ENCODE results near the gene IMMP2L.

Gene IMMP2L

DNA sequence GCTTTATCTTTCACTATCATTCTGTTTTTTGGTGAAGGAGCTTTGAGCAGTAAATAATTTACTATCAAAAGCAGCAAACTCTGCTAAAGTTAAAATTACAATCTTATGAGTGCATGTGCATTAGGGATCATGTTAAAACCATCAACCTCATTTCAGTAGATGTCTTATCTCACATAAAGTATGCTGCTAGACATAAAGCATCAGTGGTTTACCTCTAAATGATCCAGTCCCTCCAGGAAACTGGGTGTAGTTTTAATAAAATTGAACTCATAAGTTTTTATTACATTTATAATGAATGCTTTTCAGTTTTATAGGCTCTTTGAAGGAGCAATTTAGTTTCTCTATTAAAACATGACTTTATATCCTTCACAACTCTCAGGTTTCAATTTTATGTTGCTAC lies 362.6 kb downstream of the IMMP2L start:
- no peak for DNase-seq

DNA sequence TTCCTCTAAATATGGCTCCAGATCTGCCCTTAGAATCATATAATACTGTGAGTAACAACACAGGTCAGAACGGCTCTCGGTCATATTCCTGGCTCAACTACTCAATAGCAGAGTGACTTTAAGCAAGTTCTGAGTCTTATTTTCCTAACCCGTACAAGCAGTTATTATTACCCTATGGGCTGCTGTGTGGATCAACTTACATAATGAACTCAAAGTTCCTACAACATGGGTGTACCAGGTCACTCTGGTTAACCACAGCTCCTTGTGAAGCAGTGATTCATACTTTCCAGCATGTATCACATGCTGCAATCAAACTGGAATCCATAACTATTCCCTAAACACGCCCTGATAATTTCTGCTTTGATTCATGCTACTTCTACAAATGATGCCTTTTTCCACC lies 364.0 kb downstream of the IMMP2L start:
- DNase-seq, result peak; percentile 14

DNA sequence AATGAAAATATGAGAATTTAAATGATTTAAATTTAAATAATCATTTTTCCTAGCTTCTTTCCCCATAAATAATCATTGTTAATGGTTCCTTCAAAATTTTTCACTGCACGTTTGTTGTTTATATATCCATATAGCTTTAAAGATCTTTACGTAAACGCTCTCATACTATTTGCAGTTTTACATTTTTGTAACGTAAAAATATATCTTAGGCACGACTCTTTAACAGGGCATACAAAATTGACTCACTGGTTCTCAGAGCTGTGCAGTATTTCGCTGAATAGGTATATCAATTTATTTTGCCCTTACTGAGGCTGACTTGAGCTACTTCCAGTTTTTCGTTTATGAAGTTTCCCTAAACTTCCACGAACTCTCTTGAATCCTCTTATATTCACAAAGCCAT lies 365.6 kb downstream of the IMMP2L start:
- DNase-seq, result no peak

DNA sequence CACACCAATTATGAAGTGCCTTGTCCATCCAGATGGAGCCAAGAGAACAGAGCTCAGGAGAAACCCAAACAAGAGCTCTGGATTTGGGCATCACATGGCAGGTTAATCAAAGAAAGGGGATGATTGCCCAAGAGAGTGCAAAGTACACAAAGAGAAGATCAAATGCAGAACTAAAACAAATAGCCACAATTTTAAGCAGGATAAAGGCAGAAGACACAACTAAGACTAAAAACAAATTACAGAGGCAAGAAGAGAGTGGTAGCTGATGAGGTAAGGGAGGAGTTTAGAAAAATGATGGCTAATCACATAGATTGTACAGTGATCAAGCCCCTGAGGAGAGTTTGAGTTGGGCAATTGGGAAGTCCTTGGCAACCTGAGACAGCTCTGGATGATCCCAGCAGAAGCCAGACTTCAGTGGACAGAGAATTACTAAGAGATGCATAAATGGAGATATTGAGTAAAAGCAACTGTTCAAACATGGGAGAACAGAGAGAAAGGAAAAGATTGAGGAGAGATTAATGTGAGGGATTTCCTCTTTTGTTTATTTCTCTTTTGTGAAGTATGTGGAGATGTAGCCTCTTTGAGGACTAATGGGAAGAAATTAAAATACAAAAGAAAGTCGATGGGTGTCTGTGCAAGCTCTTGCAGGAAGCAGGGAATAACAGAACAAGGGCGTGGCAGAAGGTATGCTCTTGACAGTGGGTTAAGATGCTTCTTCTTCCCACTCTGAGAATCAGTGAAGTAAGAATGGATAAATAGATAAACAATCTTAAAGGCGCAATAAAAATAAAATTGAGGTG lies 369.5 kb downstream of the IMMP2L start:
- DNase-seq, result no peak

DNA sequence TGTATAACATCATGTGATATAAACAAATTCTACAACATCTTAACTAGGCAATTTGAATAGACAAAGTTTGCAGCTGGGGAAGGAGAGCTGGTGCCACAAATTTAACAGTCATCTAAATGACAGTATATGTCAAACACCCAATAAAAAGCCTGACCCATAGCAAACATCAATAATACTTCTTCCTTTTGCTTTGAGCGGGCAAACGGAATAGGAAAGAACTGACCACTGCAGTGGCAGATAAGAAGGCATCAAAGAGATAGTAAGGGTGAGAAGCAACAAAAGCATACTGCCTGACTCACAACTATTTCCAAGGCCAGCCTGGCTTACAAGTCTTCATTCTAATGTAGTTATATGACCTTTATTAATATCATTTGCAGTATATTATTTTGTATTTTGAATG lies 371.5 kb downstream of the IMMP2L start:
- DNase-seq, result no peak

DNA sequence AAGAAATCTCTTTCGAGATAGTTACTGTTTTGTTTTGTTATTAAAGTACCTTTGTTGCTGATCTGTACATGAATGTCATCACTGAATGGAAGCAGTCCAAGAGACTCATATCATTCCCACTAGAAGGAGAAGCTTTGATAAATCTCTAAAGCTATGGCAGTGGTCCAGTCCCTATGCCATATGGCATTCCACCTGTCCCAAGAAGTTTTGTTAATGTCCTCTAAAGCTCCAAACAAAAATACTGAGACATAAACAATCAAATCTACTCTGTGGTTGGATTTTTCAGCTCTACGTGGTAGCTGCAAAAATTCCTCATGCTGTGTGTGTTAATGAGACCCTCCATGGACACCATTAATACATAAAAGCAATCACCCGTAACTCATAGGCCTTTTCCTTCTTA lies 377.3 kb downstream of the IMMP2L start:
- DNase-seq, result peak; percentile 4

DNA sequence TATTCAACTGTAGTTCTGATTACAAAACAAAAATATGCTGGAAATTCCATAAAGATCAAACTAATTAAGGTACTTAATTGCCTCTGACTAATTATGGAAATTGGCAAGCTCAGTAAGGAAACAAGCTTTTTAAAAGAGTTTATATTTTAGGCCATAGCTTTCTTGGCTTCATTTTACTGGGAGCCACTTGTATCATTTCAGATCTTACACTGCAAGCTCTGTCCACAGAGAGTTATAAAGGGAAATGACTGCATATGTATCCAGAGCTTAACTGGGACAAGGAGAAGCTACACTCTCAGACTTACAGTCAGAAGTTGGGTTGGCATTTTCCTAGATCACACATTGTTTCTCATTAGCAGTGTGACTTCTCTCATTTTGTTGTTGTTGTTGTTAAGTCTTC lies 379.0 kb downstream of the IMMP2L start:
- no peak for DNase-seq

DNA sequence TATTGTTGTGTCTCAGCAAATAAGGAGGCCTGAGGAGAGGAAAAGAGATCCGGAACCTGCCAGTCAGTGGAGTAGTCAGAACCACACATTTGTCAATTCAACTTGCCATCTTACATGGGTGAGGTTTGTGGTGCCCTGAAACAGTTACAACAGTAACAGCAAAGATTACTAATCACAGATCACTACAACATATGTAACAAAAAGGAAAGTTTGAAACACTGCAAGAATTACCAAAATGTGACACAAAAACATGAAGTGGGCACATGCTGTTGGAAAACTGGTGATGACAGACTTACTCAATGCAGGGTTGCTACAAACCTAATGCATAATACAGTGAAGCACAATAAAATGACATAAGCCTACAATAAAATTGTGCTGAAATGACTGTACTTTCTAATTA lies 382.0 kb downstream of the IMMP2L start:
- no peak for DNase-seq

DNA sequence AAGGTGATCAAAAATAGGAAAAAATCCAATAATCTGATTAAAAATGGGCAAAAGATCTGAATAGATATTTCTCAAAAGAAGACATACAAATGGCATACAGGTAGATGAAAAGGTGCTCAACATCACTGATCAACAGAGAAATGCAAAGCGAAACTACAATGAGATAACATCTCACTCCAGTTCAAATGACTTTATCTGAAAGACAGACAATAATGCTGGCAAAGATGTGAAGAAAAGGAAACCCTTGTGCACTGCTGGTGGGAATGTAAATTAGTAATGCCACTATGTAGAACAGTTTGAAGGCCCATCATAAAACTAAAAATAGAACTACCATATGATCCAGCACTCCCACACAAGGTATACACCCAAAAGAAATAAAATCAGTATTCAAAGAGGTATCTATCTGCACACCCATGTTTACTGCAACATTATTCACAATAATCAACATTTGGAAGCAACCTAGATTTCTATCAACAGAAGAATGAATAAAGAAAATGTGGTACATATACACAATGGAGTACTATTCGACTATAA lies 386.3 kb downstream of the IMMP2L start:
- DNase-seq, result no peak

DNA sequence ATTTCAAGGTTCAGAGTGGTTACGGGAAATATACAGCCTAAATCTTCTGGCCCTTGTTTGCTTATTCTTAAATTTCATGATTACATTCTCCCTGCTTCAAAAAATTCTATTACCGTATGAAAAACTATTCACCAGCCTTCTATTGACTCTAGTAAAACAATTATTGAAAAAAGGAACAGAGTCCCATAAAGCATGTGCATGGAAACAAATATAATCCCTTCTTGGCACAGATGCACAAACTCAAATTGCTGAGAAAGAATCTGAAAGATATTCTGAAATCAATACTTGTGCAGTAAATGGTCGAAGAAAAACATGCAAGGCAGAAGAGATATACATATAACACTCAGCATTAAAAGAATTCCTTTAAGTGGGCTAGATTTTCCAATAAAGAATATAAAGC lies 387.8 kb downstream of the IMMP2L start:
- peak; percentile 15 for DNase-seq

DNA sequence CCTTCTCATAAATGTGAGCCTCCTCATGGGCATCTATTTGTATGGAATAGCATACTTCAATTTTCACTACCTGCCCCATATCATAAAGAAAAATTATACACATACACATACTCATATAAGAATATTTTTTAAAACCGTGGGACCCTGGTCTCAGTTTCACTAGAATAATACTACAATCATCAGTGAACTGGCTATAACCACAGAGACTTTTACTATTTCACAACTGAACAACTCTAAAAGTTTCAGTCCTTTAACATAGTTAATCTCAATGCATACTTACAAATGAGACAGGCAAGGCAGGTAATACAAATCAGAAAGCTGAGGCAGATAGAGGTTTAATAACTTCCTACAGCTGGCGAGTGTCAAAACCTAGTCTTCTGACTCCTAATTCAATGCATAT lies 388.3 kb downstream of the IMMP2L start:
- DNase-seq, result no peak

DNA sequence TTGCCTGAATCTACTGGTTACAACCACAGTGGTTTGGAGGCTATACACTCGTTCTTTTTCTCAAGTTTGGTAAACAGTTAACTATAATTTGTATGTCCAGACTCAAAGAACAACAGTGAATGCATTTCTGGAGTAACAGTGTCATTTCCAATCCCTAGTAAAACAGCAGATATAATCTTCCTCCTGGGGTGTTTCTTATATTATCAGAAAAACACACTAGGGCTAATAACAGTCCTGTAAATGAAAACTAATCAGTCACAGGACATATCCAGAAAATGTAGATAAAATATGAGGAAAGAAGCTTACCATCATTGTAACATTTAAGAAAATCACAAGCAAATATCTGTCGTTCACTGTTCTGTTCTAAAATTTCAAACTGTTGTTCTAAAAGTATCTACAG lies 388.8 kb downstream of the IMMP2L start:
- DNase-seq, result no peak

DNA sequence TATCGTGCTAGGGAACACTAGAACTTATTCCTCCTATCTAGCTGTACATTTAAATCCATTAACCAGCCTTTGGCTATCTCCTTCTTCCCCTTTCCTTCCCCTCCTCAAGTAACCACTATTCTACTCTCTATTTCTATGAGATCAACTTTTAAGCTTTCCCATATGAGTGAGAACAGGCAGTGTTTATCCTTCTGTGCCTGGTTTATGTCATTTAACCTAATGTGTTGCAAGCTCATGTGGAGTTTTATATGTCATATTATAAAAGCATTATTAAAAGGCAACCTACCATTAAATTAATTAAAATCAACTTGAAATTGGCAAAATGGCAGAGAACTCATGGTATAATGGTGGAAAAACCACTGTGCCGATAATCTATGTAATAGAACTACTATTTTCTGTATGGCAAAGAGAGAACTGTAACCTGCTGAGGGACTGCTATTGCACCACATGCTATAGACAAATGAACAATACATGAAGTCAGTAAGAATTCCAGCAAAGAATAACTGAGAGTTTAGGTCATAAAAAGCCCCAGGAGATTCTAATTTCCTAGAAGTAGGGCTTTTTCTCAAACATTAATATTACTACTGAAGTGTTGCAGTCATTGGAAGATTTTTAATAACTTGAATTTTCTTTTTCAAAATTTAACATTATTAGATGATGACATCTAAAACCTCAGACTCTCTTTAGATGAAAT lies 389.6 kb downstream of the IMMP2L start:
- DNase-seq, result no peak

DNA sequence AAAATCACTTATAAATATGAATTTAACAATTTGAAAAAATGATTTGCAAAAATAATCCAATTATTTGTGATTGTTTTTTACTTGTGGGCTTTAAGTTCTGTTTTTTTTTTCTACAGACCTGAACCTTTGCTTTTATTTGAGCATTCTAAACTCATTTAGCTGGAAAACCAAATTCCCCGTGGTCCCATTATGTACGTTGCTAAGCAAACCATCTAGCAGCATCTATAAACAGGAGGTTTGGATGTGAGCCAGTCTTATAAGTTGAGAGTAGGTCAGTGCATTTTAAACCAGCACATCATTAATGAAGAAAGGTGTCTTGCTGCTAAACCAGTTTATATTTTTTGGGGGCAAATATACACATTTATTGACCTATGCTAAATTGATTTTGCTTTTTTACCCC lies 394.1 kb downstream of the IMMP2L start:
- DNase-seq, result peak; percentile 61

DNA sequence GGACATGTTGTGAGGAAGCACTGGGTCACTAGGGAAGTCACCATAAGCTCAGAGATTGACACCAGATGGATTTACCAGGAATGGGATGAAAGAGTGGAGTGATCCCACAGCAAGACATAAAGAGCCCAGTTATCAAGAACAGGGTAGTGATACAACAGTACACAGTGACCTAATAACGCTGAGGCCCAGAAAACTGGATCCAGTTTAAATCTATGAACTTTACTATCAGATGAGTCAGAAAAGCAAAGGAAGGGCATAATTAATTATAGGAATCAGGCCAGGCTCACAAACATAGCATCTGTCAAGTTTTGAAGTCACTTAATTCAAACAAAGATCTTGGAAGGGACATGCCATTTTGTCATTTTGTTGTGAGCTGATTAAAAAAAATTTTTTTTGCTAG lies 397.9 kb downstream of the IMMP2L start:
- DNase-seq, result no peak

DNA sequence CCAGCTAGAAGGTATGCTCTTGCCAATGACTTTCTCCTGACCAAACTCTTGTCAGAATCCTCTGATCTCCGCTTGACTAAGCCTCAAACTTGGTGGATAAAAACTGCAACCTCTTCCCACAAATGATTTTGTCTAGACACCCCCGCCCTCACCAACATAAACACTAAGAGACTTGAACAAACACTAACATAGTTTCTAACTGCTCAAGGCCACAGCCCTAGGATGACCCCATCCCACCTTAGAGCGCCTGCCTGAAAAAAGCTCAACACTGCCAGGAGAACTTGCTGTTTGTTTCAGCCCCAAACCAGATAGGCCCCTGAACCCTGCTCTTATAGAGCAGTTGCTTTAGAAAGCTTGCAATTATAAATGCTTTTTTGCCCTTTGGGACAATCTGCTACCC lies 399.6 kb downstream of the IMMP2L start:
- DNase-seq, result no peak

DNA sequence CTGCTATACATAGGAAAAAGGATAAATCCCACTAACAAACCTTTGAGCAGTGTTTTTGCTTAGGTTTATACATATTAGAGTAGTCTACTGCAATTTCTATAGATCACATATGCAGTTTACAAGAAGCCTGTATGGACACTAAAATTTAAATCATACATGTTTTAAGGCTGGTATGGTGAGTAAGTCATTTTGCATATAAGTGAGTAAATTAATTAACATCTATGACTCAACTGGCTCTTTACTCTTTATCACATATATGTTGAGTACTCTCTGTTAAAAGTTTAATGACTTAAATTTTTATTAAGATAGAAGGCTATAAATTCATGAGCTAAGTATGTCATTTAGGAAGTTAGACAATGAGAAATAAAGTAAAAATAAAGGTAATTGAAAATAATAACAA lies 402.0 kb downstream of the IMMP2L start:
- no peak for DNase-seq

DNA sequence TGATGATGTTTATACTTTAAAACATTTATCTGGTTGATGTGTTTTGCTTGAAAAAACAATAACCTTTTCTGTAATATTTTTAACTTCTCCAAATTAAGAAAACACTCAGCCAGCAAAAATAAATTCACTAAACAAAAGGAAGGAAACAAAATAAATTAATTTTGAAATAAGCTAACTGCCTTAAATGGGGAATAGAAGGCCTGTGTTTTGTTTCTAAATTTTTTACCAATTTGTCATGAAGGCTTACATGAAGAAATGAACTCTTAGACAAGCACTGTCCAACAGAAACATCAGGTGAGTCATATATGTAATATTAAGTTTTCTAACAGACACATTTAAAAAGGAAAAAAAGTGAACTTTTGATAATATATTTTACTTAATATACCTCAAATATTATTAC lies 402.9 kb downstream of the IMMP2L start:
- DNase-seq, result no peak

DNA sequence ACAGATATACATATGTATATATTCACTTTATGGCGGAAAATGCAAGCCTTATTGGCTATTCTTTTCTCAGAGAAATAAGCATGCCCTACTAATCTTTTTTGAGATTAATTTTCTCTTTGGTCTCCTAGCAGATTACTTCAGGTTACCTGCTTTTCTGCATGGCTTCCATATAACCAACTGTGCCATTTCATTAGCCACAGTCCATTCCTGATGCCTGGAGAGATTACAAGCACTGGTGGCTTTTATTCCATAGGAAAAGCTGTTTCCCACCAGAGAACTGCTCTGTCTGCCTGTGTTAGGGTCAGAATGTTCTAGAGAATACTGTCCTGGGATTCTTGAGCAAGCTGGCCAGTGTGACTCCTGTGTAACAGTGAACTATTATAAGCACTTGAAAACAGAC lies 411.6 kb downstream of the IMMP2L start:
- no peak for DNase-seq

DNA sequence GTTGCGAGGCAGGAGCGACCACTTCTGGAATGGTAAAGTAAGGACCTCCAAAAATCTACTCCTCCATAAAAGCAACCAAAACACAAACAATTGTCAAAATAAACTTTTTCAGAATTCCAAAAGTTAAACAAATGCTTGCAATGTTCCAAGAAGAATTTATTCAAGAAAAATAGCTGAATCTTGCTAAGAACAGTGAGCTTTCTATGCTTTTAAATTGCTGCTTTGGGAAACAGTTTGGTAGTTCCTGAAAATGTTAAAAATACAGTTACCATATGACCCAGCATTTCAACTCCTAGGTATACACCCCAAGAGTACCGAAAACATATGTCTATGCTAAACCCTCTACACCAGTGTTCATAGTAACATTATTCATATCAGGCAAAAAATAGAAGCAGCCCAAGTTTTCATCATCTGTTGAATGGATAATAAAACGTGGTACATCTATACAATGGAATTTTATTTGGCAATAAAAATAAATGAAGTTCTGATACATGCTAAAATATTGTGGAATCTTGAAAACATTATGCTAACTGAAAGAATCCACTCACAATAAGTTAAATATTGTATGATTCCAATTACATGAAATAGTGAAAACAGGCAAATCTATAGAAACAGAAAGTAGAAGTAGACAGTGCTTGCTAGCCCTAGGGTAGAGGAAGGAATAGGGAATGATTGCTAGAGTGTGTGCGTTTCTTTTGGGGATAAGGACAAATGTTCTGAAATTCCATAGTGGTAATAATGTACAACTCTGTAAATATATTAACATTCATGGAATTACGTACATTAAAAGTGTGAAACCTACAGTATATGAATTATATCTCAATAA lies 414.4 kb downstream of the IMMP2L start:
- DNase-seq, result no peak

DNA sequence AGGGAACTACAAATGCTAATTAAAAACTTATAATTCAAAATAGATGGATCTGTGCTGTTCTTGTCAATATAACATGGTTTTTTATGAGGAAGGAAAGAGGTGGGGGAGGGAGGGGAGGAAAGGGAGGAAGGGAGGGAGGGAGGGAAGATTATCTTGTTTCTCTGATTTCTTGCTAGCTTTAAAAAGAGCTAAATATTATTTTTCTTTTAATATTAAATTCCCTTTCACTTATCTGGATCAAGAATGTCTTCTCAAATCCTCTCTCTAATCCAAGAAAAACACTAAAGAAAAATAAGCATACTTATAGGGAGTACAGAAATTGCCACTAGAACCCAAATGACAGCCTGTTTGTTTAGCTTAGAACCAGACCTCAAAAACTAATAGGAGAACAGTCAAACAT lies 416.2 kb downstream of the IMMP2L start:
- DNase-seq, result no peak

DNA sequence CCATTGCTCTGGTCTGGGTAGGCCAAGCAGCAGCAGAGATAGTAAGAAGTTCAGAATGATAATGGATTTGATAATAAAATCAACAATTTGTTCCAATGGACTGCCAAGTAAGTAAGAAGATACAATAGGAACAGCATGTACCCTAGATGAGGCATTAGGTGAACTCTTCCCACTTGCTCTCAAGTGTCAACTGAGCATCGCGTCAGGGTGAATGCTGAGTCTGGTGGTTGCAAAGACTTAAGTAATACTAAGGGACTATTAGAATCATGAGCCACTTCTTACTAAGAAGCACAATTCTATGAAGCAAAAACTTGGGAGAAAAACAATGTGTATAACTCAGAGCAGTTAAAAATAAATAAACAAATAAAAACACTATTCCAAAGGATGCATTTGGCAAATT lies 416.8 kb downstream of the IMMP2L start:
- no peak for DNase-seq

DNA sequence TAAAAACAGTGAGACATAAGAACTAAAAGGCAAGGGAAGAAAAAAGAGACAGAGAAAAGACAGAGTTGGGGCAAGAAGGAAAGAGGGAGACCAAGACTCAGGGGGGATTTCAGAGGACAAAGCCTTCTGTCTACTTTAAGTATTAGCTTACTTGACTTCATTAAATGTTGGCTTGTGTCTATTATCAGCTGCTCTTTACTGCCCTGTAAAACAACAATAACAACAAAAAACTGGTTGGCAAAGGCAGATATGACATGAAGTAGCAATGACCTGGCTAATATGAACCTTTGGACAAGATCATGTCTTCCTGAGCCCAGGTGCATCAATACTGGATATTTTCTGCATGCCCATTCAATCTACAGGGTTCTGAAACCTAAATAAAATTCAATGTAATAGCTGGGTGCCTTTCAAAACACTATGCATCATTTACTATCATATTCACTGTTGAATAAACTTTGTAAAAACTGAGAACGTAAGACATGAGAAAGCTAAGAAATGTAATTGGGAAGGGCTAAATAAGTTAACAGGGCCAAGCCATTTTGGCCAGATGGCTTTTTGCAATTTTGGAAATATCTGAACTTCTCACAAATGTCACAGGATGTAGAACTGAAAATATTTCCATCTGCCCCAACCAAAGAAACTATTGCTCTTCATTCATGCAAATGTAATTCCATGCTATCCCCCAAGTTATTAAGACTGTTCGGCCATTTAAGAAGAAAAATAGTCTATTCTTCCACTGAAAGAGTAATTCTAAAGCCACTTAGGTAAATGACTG lies 422.0 kb downstream of the IMMP2L start:
- no peak for DNase-seq
